GM18867 (cell line): ENCODE data around the gene GABRG3.

ENCODE experiments used
- ATAC-seq: cut with Tn5 transposase; IDR thresholded peaks from one replicate; pipeline ENCODE4 v1.9.1; 2021; ENCODE audit warnings: mild to moderate bottlenecking, moderate library complexity; ENCODE audit not compliant: unreplicated experiment

The GABRG3 gene

DNA sequence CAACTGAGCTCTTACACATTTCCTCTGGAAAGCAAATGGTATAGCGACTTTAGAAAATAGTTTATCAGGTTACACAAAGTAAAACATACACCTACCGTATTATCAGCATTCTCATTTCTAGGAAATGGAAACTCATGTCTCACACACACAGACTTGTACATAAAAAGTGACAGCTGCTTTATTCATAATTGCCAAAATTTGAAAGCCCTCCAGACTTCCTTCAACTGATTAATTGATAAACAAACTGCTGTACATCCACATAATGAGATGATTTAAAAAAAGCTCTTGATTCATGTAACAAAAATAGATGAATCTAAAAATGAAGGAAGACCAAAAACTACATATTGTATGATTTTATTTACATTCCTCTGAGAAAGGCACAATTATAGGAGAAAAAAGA, 425.5 kb downstream of the GABRG3 start:
- no peak for ATAC-seq

GRCh38 chr15:27396996-27397395, 426.0 kb downstream of the GABRG3 start:
- no peak for ATAC-seq

- ATAC-seq: no peak
These were observed 427.7 kb downstream of the GABRG3 start for GRCh38 chr15:27398631-27399161.

DNA sequence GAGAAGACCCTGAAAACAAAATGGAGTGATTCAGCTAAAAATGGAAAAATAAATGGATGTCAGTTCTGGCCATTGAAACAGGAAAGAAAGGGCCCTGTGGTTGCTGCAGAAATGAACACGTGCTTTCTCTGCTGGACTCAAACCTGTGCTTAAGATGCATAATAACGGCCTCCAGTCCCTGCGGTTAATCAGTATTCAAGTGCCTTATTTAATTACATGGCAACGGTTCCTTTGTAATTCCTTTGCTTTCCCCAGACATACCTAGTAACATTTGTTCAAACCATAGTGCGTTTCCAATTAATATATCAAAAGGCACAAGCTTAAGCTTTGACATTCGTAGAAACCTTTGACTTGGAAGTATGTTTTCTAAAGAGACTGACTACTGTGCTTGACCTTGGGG, 428.3 kb downstream of the GABRG3 start:
- ATAC-seq: no peak

DNA sequence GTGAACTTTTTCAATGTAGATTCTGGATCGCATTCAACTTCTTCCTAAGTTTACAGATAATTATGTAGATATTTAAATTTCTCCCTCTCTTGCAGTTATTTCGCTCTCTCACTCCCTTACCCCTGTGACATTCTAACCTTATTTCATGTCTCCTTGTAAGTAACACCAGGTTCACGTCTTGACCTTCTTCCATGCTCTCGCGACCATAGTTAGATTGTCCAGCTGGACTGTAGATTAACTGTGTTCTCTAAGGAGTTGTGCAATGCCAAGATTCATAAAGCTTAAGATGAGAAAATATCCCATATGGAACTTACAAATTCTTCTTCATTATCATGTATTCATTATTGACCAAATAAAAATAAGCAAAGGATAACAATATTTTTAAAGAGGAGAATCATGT, 430.5 kb downstream of the GABRG3 start:
- ATAC-seq: no peak

DNA sequence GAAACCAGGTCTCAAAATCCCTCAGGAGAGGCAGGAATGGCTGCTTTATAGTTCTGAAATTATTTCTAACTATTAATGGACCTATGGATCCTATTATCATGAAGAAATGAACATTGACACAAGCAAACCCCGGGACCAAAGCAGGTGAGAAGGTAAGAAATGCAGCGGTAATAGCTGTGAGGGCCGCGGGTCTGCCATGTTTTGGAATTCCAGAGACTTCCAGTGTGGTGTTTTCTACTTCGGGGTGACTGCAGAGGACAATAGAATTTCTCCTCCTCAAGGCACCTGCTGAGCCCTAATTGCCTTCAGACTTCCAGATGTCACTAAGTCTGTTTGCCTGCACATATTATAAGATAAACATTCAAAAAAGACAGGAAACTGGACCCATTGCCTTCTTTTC, 437.4 kb downstream of the GABRG3 start:
- ATAC-seq: no peak

- ATAC-seq: no peak
These were observed 440.1 kb downstream of the GABRG3 start for GRCh38 chr15:27410996-27411605.

- no peak for ATAC-seq
These were observed 441.4 kb downstream of the GABRG3 start for GRCh38 chr15:27412415-27412814.

DNA sequence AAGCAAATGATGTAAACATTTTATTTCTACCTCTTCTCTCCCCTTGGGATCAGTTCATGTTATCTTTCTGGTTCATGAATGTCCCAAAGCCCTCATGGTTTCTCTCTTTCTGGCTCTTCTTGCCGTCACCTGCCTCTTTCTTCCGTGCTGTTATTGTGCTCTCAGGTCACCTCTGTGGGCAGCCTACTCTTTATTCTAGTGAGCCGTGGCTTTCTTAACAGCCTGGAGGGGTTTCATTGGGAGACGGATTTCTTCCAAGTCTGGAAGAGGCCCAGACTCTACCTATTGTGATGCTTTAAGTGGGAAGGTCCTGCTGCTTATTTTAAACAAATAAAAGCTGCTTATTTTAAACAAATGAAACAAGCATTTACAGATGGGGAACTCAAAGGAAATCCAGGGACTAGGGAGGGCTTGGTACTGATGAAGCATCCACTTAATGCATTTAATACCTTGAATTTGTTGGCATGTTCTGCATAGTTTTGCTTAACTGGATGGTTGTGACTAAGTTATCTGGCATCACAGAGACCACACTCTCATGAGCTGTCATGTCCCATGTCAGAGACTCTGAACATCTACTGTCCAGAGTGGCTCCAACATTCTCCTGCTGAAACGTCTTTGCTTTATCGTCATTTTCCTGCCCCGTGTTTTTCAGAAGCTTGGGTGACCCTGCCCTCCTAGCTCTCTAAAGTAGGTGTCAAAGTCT, 443.3 kb downstream of the GABRG3 start:
- no peak for ATAC-seq

DNA sequence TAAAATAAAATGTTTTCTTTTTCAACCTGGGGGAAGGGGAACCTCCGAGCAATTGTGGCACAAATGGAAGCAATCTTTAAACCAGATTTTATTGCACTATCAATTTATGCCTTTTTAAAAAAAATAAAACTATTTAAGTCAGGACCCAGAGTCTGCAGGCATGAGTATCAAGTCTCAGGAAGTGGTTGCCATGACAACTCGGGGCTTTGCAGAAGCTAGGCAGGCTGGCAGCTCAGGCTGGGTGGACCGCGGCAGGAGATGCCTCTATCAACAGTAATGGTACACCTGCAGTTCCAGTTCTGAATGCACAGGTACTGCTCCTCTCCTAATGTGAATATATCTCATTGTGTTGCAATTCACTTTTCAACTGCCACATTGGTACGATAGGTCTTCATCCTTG, 447.7 kb downstream of the GABRG3 start:
- ATAC-seq: no peak

- ATAC-seq: no peak
These were observed 452.0 kb downstream of the GABRG3 start for GRCh38 chr15:27422997-27423396.

DNA sequence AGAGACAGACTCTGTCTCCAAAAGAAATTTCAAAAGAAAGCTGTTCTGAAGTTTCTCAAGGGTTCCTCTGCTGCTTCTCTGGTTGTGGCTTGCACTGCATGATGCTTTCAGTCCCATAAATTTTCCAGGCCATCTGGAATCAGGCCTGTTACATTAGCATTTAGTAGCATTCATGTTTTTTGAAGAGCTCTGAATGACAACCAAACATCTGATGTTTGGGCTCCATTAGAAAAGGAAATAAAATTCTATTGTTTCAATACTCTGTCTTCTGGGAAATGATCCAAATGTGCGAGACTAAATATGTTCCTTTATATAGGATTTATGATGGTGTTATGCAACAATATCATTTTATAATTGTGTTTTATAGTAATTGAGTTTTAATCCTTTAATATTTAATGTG, 455.8 kb downstream of the GABRG3 start:
- no peak for ATAC-seq

DNA sequence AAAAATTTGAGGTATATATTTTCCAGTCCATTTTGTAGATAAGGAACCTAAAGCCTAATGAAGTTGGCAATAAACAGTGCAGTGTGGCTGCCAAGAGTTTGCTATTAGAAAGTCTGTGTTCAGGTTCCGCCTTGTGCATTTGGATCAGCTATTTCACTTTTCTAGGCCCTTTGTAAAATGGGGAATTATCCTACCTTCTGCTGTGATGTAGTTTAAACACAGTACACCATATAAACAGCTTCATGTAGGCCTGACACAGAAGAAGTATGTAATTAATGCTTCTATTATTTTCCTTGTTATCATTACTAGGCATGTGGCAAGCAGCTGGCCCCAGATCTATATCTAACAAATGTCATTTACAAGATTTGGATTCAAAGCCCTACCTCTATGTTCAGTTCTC, 456.3 kb downstream of the GABRG3 start:
- ATAC-seq: no peak

DNA sequence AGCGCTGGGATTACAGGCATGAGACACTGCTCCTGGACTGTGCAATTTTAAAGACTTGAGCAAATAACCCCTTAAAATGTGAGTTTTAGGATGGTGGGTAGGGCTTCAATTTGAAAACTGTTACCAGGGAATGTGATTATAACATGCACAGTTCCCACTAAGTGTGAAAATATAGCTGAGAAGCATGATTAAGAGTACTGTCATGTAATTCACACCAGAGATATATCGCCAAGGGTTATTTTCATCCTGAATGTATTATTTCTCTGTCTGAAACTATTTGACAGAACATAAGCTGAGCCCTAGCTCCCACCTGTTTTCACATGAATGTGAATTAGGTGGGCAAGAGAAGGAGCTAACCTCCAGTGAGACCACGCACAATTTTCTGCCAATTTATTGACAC, 457.2 kb downstream of the GABRG3 start:
- ATAC-seq: no peak

GRCh38 chr15:27429577-27429976, 458.6 kb downstream of the GABRG3 start:
- no peak for ATAC-seq

- ATAC-seq: no peak
These were observed 462.6 kb downstream of the GABRG3 start for GRCh38 chr15:27433604-27434003.

GRCh38 chr15:27438403-27439375, 467.7 kb downstream of the GABRG3 start:
- no peak for ATAC-seq

GRCh38 chr15:27441120-27441519, 470.1 kb downstream of the GABRG3 start:
- no peak for ATAC-seq

- no peak for ATAC-seq
These were observed 477.3 kb downstream of the GABRG3 start for GRCh38 chr15:27448234-27448633.

GRCh38 chr15:27448986-27449385, 478.0 kb downstream of the GABRG3 start:
- no peak for ATAC-seq

- no peak for ATAC-seq
These were observed 479.0 kb downstream of the GABRG3 start for GRCh38 chr15:27449941-27450340.
